Activated CD4-positive, alpha-beta T cell treated with anti-CD3 and anti-CD28 coated beads, Interleukin-2, amount 10 ng/mL, durations not matched to agents 24 days and 14 days (primary cell): ENCODE data around the gene BZW1. TPM values are rescaled to one million over a fixed set of nuclear protein-coding genes. Genes with fewer than 3 reads are reported as not detected.

ENCODE experiments used
- DNase-seq: peaks from one replicate; pipeline ENCODE4 v3.0.0; 2022
- H3K27ac Mint-ChIP-seq: one replicate; pipeline ENCODE4 v1.8.0; 2022; ENCODE audit warnings: mild to moderate bottlenecking, mixed read lengths
- H3K27me3 Mint-ChIP-seq: one replicate; pipeline ENCODE4 v1.8.0; 2022; ENCODE audit warnings: mixed read lengths
- H3K36me3 Mint-ChIP-seq: one replicate; pipeline ENCODE4 v1.8.0; 2022; ENCODE audit warnings: low read depth, mild to moderate bottlenecking, mixed read lengths
- H3K4me1 Mint-ChIP-seq: one replicate; pipeline ENCODE4 v1.8.0; 2021; ENCODE audit warnings: mixed read lengths
- H3K4me3 Mint-ChIP-seq: one replicate; pipeline ENCODE4 v1.8.0; 2022; ENCODE audit warnings: mild to moderate bottlenecking, moderate library complexity, mixed read lengths
- H3K9me3 Mint-ChIP-seq: one replicate; pipeline ENCODE4 v1.8.0; 2021; ENCODE audit warnings: mixed read lengths
- intact Hi-C: fragments of 100-400 bp; cut with micrococcal nuclease; formaldehyde crosslinking; loops from one replicate; pipeline ENCODE4 v1.15.1; 2023
- total RNA-seq: library from RNA; stranded (reverse); gene quantifications from 2 replicates; pipeline ENCODE4 v1.2.3, GENCODE V29; 2022

Gene BZW1
- 489 and 490 TPM in 2 replicates for total RNA-seq

- peaks cover 43% of the 10 kb centered on the region for H3K4me1 Mint-ChIP-seq
- DNase-seq, result peak; percentile 99
- peaks cover 2% of the 10 kb centered on the region for H3K27me3 Mint-ChIP-seq
- peak within 1 kb of the TSS; percentile 99 for H3K27ac Mint-ChIP-seq
- intact Hi-C loops, result loop anchor here (1.0 to 10.0 kb wide), 16 partner anchors 46 to 1823 kb away; partner anchors contain the start of genes CASP10, FAM117B, HYCC2 and MAIP1
- H3K36me3 Mint-ChIP-seq, result peaks cover 39% of the 10 kb centered on the region
- H3K9me3 Mint-ChIP-seq, result no peaks in the 10 kb centered on the region
- H3K4me3 Mint-ChIP-seq, result peak within 1 kb of the TSS; percentile 100
Observed at GRCh38 chr2:200811333-200812121, at the start of gene BZW1. Gene BZW1, plus strand, starts transcription at chr2:200811910. Its CDS starts 1,308 bp downstream, at chr2:200813218.

GRCh38 chr2:200762127-200762526 is 49.6 kb upstream of the BZW1 start:
- DNase-seq, result no peak
- Mint-ChIP-seq H3K27me3 (peaks cover 3% of the 10 kb centered on the region), H3K4me3 (no peak overlapping the region), H3K9me3 (no peaks in the 10 kb centered on the region), H3K27ac (no peak overlapping the region), H3K36me3 (no peaks in the 10 kb centered on the region), H3K4me1 (peaks cover 27% of the 10 kb centered on the region)
- intact Hi-C loops, result loop anchor here (5.0 kb wide), 1 partner anchor 35 kb away; no protein-coding TSS in a partner anchor

- Mint-ChIP-seq H3K4me3 (no peak overlapping the region), H3K27me3 (peaks cover 2% of the 10 kb centered on the region), H3K4me1 (peaks cover 27% of the 10 kb centered on the region), H3K9me3 (no peaks in the 10 kb centered on the region), H3K27ac (no peak overlapping the region), H3K36me3 (no peaks in the 10 kb centered on the region)
- no peak for DNase-seq
- intact Hi-C loops, result loop anchor here (5.0 kb wide), 1 partner anchor 36 kb away; no protein-coding TSS in a partner anchor
Observed at GRCh38 chr2:200763422-200763821, 48.3 kb upstream of the BZW1 start.

- peak; percentile 68 for DNase-seq
- Mint-ChIP-seq H3K4me3 (peak overlapping the region; percentile 39), H3K27me3 (no peaks in the 10 kb centered on the region), H3K36me3 (no peaks in the 10 kb centered on the region), H3K27ac (peak overlapping the region; percentile 90), H3K9me3 (no peaks in the 10 kb centered on the region), H3K4me1 (peaks cover 27% of the 10 kb centered on the region)
- intact Hi-C loops, result loop anchor here (1.0 kb wide), 4 partner anchors 30 to 62 kb away; partner anchors contain the start of gene BZW1
Observed at GRCh38 chr2:200765139-200765951, 46.4 kb upstream of the BZW1 start.

GRCh38 chr2:200765995-200766660 is 45.6 kb upstream of the BZW1 start:
- H3K27me3 Mint-ChIP-seq, result no peaks in the 10 kb centered on the region

GRCh38 chr2:200767111-200767885 is 44.4 kb upstream of the BZW1 start:
- H3K4me1 Mint-ChIP-seq, result peaks cover 27% of the 10 kb centered on the region
- no peak overlapping the region for H3K4me3 Mint-ChIP-seq
- no peaks in the 10 kb centered on the region for H3K36me3 Mint-ChIP-seq
- no peak overlapping the region for H3K27ac Mint-ChIP-seq
- H3K27me3 Mint-ChIP-seq, result no peaks in the 10 kb centered on the region
- DNase-seq, result no peak
- intact Hi-C loops, result no loop called here
- peaks cover under 1% of the 10 kb centered on the region for H3K9me3 Mint-ChIP-seq

More at GRCh38 chr2:200765995-200766660, 45.6 kb upstream of the BZW1 start:
- peaks cover 27% of the 10 kb centered on the region for H3K4me1 Mint-ChIP-seq
- H3K4me3 Mint-ChIP-seq, result no peak overlapping the region
- no peak for DNase-seq
- peak overlapping the region; percentile 90 for H3K27ac Mint-ChIP-seq
- intact Hi-C loops, result loop anchor here (1.0 kb wide), 4 partner anchors 31 to 63 kb away; partner anchors contain the start of gene BZW1
- no peaks in the 10 kb centered on the region for H3K9me3 Mint-ChIP-seq
- no peaks in the 10 kb centered on the region for H3K36me3 Mint-ChIP-seq

GRCh38 chr2:200770847-200771246 is 40.9 kb upstream of the BZW1 start:
- H3K36me3 Mint-ChIP-seq, result no peaks in the 10 kb centered on the region
- no peak overlapping the region for H3K4me3 Mint-ChIP-seq
- peaks cover 11% of the 10 kb centered on the region for H3K4me1 Mint-ChIP-seq
- intact Hi-C loops, result no loop called here
- DNase-seq, result no peak
- peaks cover 14% of the 10 kb centered on the region for H3K9me3 Mint-ChIP-seq
- no peaks in the 10 kb centered on the region for H3K27me3 Mint-ChIP-seq
- no peak overlapping the region for H3K27ac Mint-ChIP-seq

GRCh38 chr2:200772620-200773019 is 39.1 kb upstream of the BZW1 start:
- intact Hi-C loops, result no loop called here
- H3K4me3 Mint-ChIP-seq, result no peak overlapping the region
- peaks cover 6% of the 10 kb centered on the region for H3K4me1 Mint-ChIP-seq
- DNase-seq, result no peak
- peaks cover 14% of the 10 kb centered on the region for H3K9me3 Mint-ChIP-seq
- H3K27me3 Mint-ChIP-seq, result no peaks in the 10 kb centered on the region
- H3K27ac Mint-ChIP-seq, result peak overlapping the region; percentile 3
- H3K36me3 Mint-ChIP-seq, result no peaks in the 10 kb centered on the region

GRCh38 chr2:200773083-200773482 is 38.6 kb upstream of the BZW1 start:
- H3K27me3 Mint-ChIP-seq, result no peaks in the 10 kb centered on the region
- no peak for DNase-seq
- no peak overlapping the region for H3K27ac Mint-ChIP-seq
- no peaks in the 10 kb centered on the region for H3K36me3 Mint-ChIP-seq
- no peak overlapping the region for H3K4me3 Mint-ChIP-seq
- peaks cover 6% of the 10 kb centered on the region for H3K4me1 Mint-ChIP-seq
- H3K9me3 Mint-ChIP-seq, result peaks cover 14% of the 10 kb centered on the region
- intact Hi-C loops, result no loop called here

- no peak for DNase-seq
- intact Hi-C loops, result no loop called here
- H3K27ac Mint-ChIP-seq, result no peak overlapping the region
- H3K4me3 Mint-ChIP-seq, result no peak overlapping the region
- H3K36me3 Mint-ChIP-seq, result no peaks in the 10 kb centered on the region
- peaks cover 14% of the 10 kb centered on the region for H3K9me3 Mint-ChIP-seq
- no peaks in the 10 kb centered on the region for H3K27me3 Mint-ChIP-seq
- H3K4me1 Mint-ChIP-seq, result peaks cover 6% of the 10 kb centered on the region
Observed at GRCh38 chr2:200774920-200775319, 36.8 kb upstream of the BZW1 start.

- Mint-ChIP-seq H3K4me1 (peaks cover 6% of the 10 kb centered on the region), H3K36me3 (no peaks in the 10 kb centered on the region), H3K27ac (no peak overlapping the region), H3K4me3 (no peak overlapping the region), H3K9me3 (peaks cover 14% of the 10 kb centered on the region), H3K27me3 (peaks cover 3% of the 10 kb centered on the region)
- DNase-seq, result no peak
- intact Hi-C loops, result no loop called here
Observed at GRCh38 chr2:200777275-200777674, 34.4 kb upstream of the BZW1 start.

- Mint-ChIP-seq H3K9me3 (peaks cover 7% of the 10 kb centered on the region), H3K27me3 (peaks cover 3% of the 10 kb centered on the region), H3K4me1 (no peaks in the 10 kb centered on the region), H3K4me3 (no peak overlapping the region), H3K27ac (no peak overlapping the region), H3K36me3 (no peaks in the 10 kb centered on the region)
- no peak for DNase-seq
- intact Hi-C loops, result no loop called here
Observed at GRCh38 chr2:200778038-200778437, 33.7 kb upstream of the BZW1 start.

- H3K27ac Mint-ChIP-seq, result no peak overlapping the region
- no peak for DNase-seq
- no peaks in the 10 kb centered on the region for H3K4me1 Mint-ChIP-seq
- peaks cover 3% of the 10 kb centered on the region for H3K27me3 Mint-ChIP-seq
- no peaks in the 10 kb centered on the region for H3K9me3 Mint-ChIP-seq
- no peak overlapping the region for H3K4me3 Mint-ChIP-seq
- no peaks in the 10 kb centered on the region for H3K36me3 Mint-ChIP-seq
- intact Hi-C loops, result no loop called here
Observed at GRCh38 chr2:200779214-200779613, 32.5 kb upstream of the BZW1 start.
